NCI-H1092 treated with DMSO at 0.1 percent for 48 hours (cell line): ENCODE data around the gene C2orf92.
A peak's percentile ranks its signal among the peaks of the same experiment; 100 is the strongest.
"Not testable (repeated sequence)": the region's sequence is repeated elsewhere in the genome, so short reads cannot be mapped to it uniquely, and the experiment has no call there.

ENCODE experiments used
- DNase-seq: peaks from one replicate; lab custom pipeline; 2025; lab: John Stamatoyannopoulos, UW

Gene C2orf92

GRCh38 chr2:97660044-97660774 lies 9.3 kb upstream of the C2orf92 start:
- no peak for DNase-seq

GRCh38 chr2:97660775-97661389 lies 8.6 kb upstream of the C2orf92 start:
- no peak for DNase-seq

- DNase-seq, result no peak
These were observed 7.6 kb upstream of the C2orf92 start for GRCh38 chr2:97661927-97662326.

- DNase-seq, result no peak
These were observed 7.1 kb upstream of the C2orf92 start for GRCh38 chr2:97662386-97662894.

GRCh38 chr2:97662895-97663625 lies 6.5 kb upstream of the C2orf92 start:
- peak; percentile 37 for DNase-seq

- no peak for DNase-seq
These were observed 5.9 kb upstream of the C2orf92 start for GRCh38 chr2:97663626-97663961.

- peak; percentile 98 for DNase-seq
These were observed 5.4 kb upstream of the C2orf92 start, which contains the start of gene ACTR1B for GRCh38 chr2:97663962-97664635. ACTR1B (minus strand) TSS chr2:97664044; CDS start chr2:97663890, 154 bp downstream.

- DNase-seq, result no peak
These were observed 4.9 kb upstream of the C2orf92 start for GRCh38 chr2:97664636-97664970.

- no peak for DNase-seq
These were observed 958 bp downstream of the C2orf92 start for GRCh38 chr2:97670471-97670870.

GRCh38 chr2:97671526-97671925 lies 2.0 kb downstream of the C2orf92 start:
- no peak for DNase-seq

GRCh38 chr2:97672606-97673140 lies 3.2 kb downstream of the C2orf92 start:
- DNase-seq, result not testable (repeated sequence)

- no peak for DNase-seq
These were observed 3.8 kb downstream of the C2orf92 start for GRCh38 chr2:97673182-97673914.

- no peak for DNase-seq
These were observed 4.4 kb downstream of the C2orf92 start for GRCh38 chr2:97673915-97674283.

- peak; percentile 22 for DNase-seq
These were observed 6.1 kb downstream of the C2orf92 start for GRCh38 chr2:97675430-97676113.

GRCh38 chr2:97676620-97677019 lies 7.1 kb downstream of the C2orf92 start:
- DNase-seq, result no peak

GRCh38 chr2:97677480-97677879 lies 8.0 kb downstream of the C2orf92 start:
- no peak for DNase-seq

- no peak for DNase-seq
These were observed 8.8 kb downstream of the C2orf92 start for GRCh38 chr2:97678298-97678697.

- DNase-seq, result not testable (repeated sequence)
These were observed 17.7 kb downstream of the C2orf92 start for GRCh38 chr2:97687235-97687634.

- DNase-seq, result no peak
These were observed 18.7 kb downstream of the C2orf92 start for GRCh38 chr2:97688062-97688827.

- no peak for DNase-seq
These were observed 21.7 kb downstream of the C2orf92 start for GRCh38 chr2:97691166-97691565.
